Endodermal cell (in vitro differentiated cells): ENCODE results near the gene TNFRSF9. TPM values are rescaled to one million over a fixed set of nuclear protein-coding genes. Genes with fewer than 3 reads are reported as not detected.

ENCODE experiments used
- DNase-seq: peaks from one replicate; pipeline ENCODE4 v3.0.0-alpha.2; 2017
- H3K27ac ChIP-seq: 2 replicates; pipeline ENCODE4 v1.5.1; 2013; ENCODE audit warnings: mild to moderate bottlenecking, low read depth, low read length, moderate library complexity
- H3K27me3 ChIP-seq: 2 replicates; pipeline ENCODE4 v1.6.1; 2013; ENCODE audit warnings: mild to moderate bottlenecking, low read length, moderate library complexity; ENCODE audit not compliant: insufficient read depth, control insufficient read depth, poor library complexity, severe bottlenecking
- H3K36me3 ChIP-seq: 2 replicates; pipeline ENCODE4 v1.7.0; 2013; ENCODE audit warnings: mild to moderate bottlenecking, low read length, moderate library complexity; ENCODE audit not compliant: control insufficient read depth, insufficient read depth
- H3K4me1 ChIP-seq: one replicate; pipeline ENCODE4 v1.7.0; 2013; ENCODE audit warnings: low read length; ENCODE audit not compliant: control insufficient read depth, insufficient read depth
- H3K4me3 ChIP-seq: 2 replicates; pipeline ENCODE4 v1.5.1; 2013; ENCODE audit warnings: mild to moderate bottlenecking, low read length, moderate library complexity
- H3K9ac ChIP-seq: 2 replicates; pipeline ENCODE4 v1.6.1; 2013; ENCODE audit warnings: mild to moderate bottlenecking, low read length, moderate library complexity; ENCODE audit not compliant: poor library complexity, severe bottlenecking; ENCODE audit errors: extremely low read depth
- H3K9me3 ChIP-seq: 2 replicates; pipeline ENCODE4 v1.6.1; 2013; ENCODE audit warnings: mild to moderate bottlenecking, low read length, moderate library complexity; ENCODE audit not compliant: control insufficient read depth
- H3K27ac Mint-ChIP-seq: 2 replicates; pipeline ENCODE4 v1.8.0; 2020; ENCODE audit warnings: mixed read lengths
- H3K27me3 Mint-ChIP-seq: 2 replicates; pipeline ENCODE4 v1.8.0; 2021; ENCODE audit warnings: mild to moderate bottlenecking, mixed read lengths; ENCODE audit not compliant: insufficient read depth
- H3K36me3 Mint-ChIP-seq: 2 replicates; pipeline ENCODE4 v1.8.0; 2020; ENCODE audit warnings: low read depth, mixed read lengths
- H3K4me1 Mint-ChIP-seq: 2 replicates; pipeline ENCODE4 v1.8.0; 2020; ENCODE audit warnings: mixed read lengths
- H3K4me3 Mint-ChIP-seq: 2 replicates; pipeline ENCODE4 v1.8.0; 2020; ENCODE audit warnings: mild to moderate bottlenecking, moderate library complexity, mixed read lengths
- H3K9me3 Mint-ChIP-seq: 2 replicates; pipeline ENCODE4 v1.8.0; 2020; ENCODE audit warnings: mild to moderate bottlenecking, mixed read lengths
- CTCF ChIP-seq: fragments of 200-600 bp; sonication (generic); conservative IDR thresholded peaks from 2 replicates; pipeline ENCODE4 v1.5.0; 2021; ENCODE audit warnings: antibody characterized with exemption, mild to moderate bottlenecking
- WGBS, 2 experiments: methylation state at CpG; one replicate each; pipeline versions ENCODE4 v1.1.5 to v1.1.7; 2013; ENCODE audit warnings: missing lambda C conversion rate in 2 of 2, mixed read lengths in 1 of 2; ENCODE audit not compliant: insufficient coverage in 1 of 2, insufficient read length in 1 of 2; 5-methylcytosine and 5-hydroxymethylcytosine counted together
- total RNA-seq, 2 donors: library from RNA; stranded (reverse); fragmentation: NEBNext Ultra II Directional in 1 of 2; extraction: Animal tissue kit (Norgen Biotek cat#: 25700) in 1 of 2; gene quantifications; 2 replicates in 1 of 2; 3 replicates in 1 of 2; pipeline ENCODE4 v1.2.1, GENCODE V29; 2021

The TNFRSF9 gene
- total RNA-seq, 2 donors from 2014 or later, result not detected

- Mint-ChIP-seq H3K27me3 (peaks cover 54% of the 10 kb centered on the region), H3K36me3 (no peaks in the 10 kb centered on the region)
- no peak for TF ChIP-seq CTCF
Observed at GRCh38 chr1:7943251-7943650, 2.6 kb upstream of the TNFRSF9 start.

DNA sequence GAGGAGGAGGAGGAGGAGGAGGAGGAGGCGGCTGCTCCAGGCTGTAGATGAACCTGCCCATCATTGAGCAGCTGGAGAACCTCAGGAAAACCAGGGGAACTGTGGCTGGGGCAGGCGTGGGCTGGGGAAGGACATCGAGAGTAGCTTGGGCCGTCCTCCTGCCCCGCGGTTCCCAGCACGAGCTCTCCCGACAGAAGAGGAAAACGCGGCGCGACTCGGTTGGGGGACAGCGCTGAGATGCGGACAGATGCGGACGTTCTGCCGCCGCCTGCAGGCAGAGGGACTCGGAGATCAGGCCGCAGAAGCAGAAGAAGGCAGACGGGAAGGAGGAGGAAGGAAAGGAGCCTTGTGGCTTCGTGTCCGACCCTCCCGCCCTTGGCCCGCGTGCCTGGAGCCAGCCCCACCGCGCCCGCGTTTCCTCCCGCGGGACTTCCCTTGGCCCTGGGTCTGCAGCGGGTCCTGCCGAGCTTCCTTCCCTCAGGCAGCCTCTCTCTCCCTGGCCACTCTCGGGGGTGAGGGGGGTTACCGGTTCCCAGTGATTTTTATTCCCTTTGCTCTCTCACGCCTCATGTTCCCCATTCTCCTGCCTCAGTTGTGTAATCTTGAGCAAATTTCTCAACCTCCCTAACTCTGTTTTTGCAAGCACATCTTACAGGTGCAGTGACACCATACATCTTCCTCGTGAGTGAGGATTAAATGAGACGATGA lies 1.7 kb upstream of the TNFRSF9 start:
- no peaks in the 10 kb centered on the region for H3K9me3 Mint-ChIP-seq
- H3K4me3 ChIP-seq, result no peak overlapping the region
- H3K4me1 ChIP-seq, result no peaks in the 10 kb centered on the region
- TF ChIP-seq CTCF, result peak; percentile 73
- 16 to 83% methylated on average over 3 to 40 of the region's 40 CpGs for WGBS, 2 experiments
- H3K4me1 Mint-ChIP-seq, result peaks cover 8% of the 10 kb centered on the region
- no peak overlapping the region for H3K9ac ChIP-seq
- no peak overlapping the region for H3K4me3 Mint-ChIP-seq
- peak; percentile 92 for DNase-seq
- peaks cover 43% of the 10 kb centered on the region for H3K27me3 ChIP-seq
- no peaks in the 10 kb centered on the region for H3K36me3 Mint-ChIP-seq
- no peaks in the 10 kb centered on the region for H3K9me3 ChIP-seq
- H3K27me3 Mint-ChIP-seq, result peaks cover 54% of the 10 kb centered on the region
- H3K27ac Mint-ChIP-seq, result no peak overlapping the region
- H3K27ac ChIP-seq, result no peak overlapping the region
- no peaks in the 10 kb centered on the region for H3K36me3 ChIP-seq

More at GRCh38 chr1:7943251-7943650, 2.6 kb upstream of the TNFRSF9 start:
- peaks cover 4% of the 10 kb centered on the region for H3K4me1 Mint-ChIP-seq
- Histone ChIP-seq H3K4me3 (no peak overlapping the region), H3K9me3 (no peaks in the 10 kb centered on the region), H3K4me1 (no peaks in the 10 kb centered on the region), H3K9ac (no peak overlapping the region), H3K36me3 (no peaks in the 10 kb centered on the region), H3K27ac (no peak overlapping the region), H3K27me3 (peaks cover 43% of the 10 kb centered on the region)
- H3K27ac Mint-ChIP-seq, result no peak overlapping the region
- DNase-seq, result no peak
- no peaks in the 10 kb centered on the region for H3K9me3 Mint-ChIP-seq
- no peak overlapping the region for H3K4me3 Mint-ChIP-seq
- 88 to 91% methylated on average over 2 of the region's 2 CpGs for WGBS, 2 experiments

GRCh38 chr1:7941437-7941793 lies 776 bp upstream of the TNFRSF9 start:
- Mint-ChIP-seq H3K27ac (no peak overlapping the region), H3K4me1 (peaks cover 9% of the 10 kb centered on the region), H3K27me3 (peaks cover 54% of the 10 kb centered on the region), H3K9me3 (no peaks in the 10 kb centered on the region), H3K36me3 (no peaks in the 10 kb centered on the region), H3K4me3 (no peak overlapping the region)
- no peak for DNase-seq
- Histone ChIP-seq H3K27me3 (peaks cover 43% of the 10 kb centered on the region), H3K27ac (no peak overlapping the region), H3K4me1 (no peaks in the 10 kb centered on the region), H3K36me3 (no peaks in the 10 kb centered on the region), H3K9me3 (no peaks in the 10 kb centered on the region), H3K9ac (no peak overlapping the region), H3K4me3 (no peak overlapping the region)
- TF ChIP-seq CTCF, result no peak
- 91 to 94% methylated on average over 3 to 9 of the region's 9 CpGs for WGBS, 2 experiments
